GM12878 (cell line): ENCODE measurements around the gene SRGAP1. TPM values are rescaled to one million over a fixed set of nuclear protein-coding genes. Genes with fewer than 3 reads are reported as not detected.

Experiments used
- ATAC-seq: fragments of 200-7000 bp; cut with Tn5 transposase; 3 replicates; pipeline ENCODE4 v1.9.1; 2020; ENCODE audit warnings: mild to moderate bottlenecking, moderate library complexity
- BruUV-seq: library from RNA; stranded (reverse); fragments of 400-500 nt; replicated peaks from 2 replicates; lab custom pipeline; 2021; lab: Mats Ljungman, UMichigan
- CTCF ChIA-PET: fragments of 300-600 bp; sonication (Branson Sonifier 250); formaldehyde crosslinking; extraction: SDS; loops from one replicate; lab custom pipeline; 2021; ENCODE audit warnings: inconsistent platforms; lab: Yijun Ruan, JAX
- POLR2A ChIA-PET: fragments of 350-600 bp; formaldehyde crosslinking; extraction: SDS; loops from one replicate; lab custom pipeline; 2021; ENCODE audit warnings: inconsistent platforms; lab: Charles Lee
- RAD21 ChIA-PET: fragments of 300-600 bp; sonication (Branson Sonifier 250); formaldehyde crosslinking; loops from one replicate; lab custom pipeline; 2023; ENCODE audit warnings: antibody characterized with exemption; ENCODE audit not compliant: unreplicated experiment; lab: Charles Lee
- SMC1A ChIA-PET: fragments of 300-600 bp; sonication (Branson Sonifier 250); formaldehyde crosslinking; loops from one replicate; lab custom pipeline; 2023; ENCODE audit not compliant: unreplicated experiment, uncharacterized antibody; lab: Charles Lee
- DNase-seq: peaks from one replicate; pipeline ENCODE4 v3.0.0-alpha.2; 2011; ENCODE audit warnings: low read depth, low spot score
- FAIRE-seq: peaks from 3 replicates; lab custom pipeline; 2011; peaks lifted over from hg19 to GRCh38; lab: Jason Lieb, UNC
- H2AFZ ChIP-seq: 2 replicates; pipeline ENCODE4 v1.6.0; 2011; ENCODE audit warnings: low read depth, low read length, control low read depth; ENCODE audit not compliant: control insufficient read depth
- H3K27ac ChIP-seq: 2 replicates; pipeline ENCODE4 v1.5.1; 2011; ENCODE audit warnings: control low read depth; ENCODE audit not compliant: control insufficient read depth, insufficient read depth
- H3K27me3 ChIP-seq, 2 experiments: replicated peaks in 1 of 2; 2 replicates each; pipeline versions ENCODE4 v1.6.0 to v1.6.1; 2011; ENCODE audit warnings: low read length in 1 of 2; ENCODE audit not compliant: control insufficient read depth in 2 of 2, insufficient read depth in 2 of 2
- H3K36me3 ChIP-seq, 2 experiments: 2 replicates each; pipeline ENCODE4 v1.5.1; 2011; ENCODE audit warnings: low read length in 1 of 2; ENCODE audit not compliant: control insufficient read depth in 2 of 2, insufficient read depth in 2 of 2
- H3K4me1 ChIP-seq: 2 replicates; pipeline ENCODE4 v1.6.1; 2011; ENCODE audit warnings: mild to moderate bottlenecking, low read length, moderate library complexity, mixed read lengths; ENCODE audit not compliant: control insufficient read depth, insufficient read depth
- H3K4me2 ChIP-seq: 2 replicates; pipeline ENCODE4 v1.6.0; 2011; ENCODE audit warnings: control low read depth; ENCODE audit not compliant: control insufficient read depth, insufficient read depth
- H3K4me3 ChIP-seq: fragments of 200-600 bp; sonication (generic); 2 replicates; pipeline ENCODE4 v1.5.1; 2016
- H3K79me2 ChIP-seq: 2 replicates; pipeline ENCODE4 v1.6.0; 2011; ENCODE audit warnings: low read length; ENCODE audit not compliant: control insufficient read depth, insufficient read depth
- H3K9ac ChIP-seq: 2 replicates; pipeline ENCODE4 v1.8.0; 2011; ENCODE audit warnings: low read length, control low read depth, mixed read lengths; ENCODE audit not compliant: control insufficient read depth, insufficient read depth
- H3K9me3 ChIP-seq: replicated peaks from 3 replicates; pipeline ENCODE4 v1.5.1; 2011; ENCODE audit warnings: mild to moderate bottlenecking, low read length; ENCODE audit not compliant: control insufficient read depth, insufficient read depth
- H4K20me1 ChIP-seq: 2 replicates; pipeline ENCODE4 v1.6.0; 2011; ENCODE audit not compliant: control insufficient read depth, insufficient read depth
- FOS ChIP-seq: IDR thresholded peaks from 3 replicates; pipeline ENCODE4 v1.6.1; 2011; ENCODE audit warnings: borderline replicate concordance; ENCODE audit not compliant: insufficient read length; ENCODE audit errors: extremely low read depth
- HDAC6 ChIP-seq: fragments of 200-600 bp; sonication (generic); IDR thresholded peaks from one replicate; pipeline ENCODE4 v1.8.0; 2017; ENCODE audit warnings: antibody characterized with exemption; ENCODE audit not compliant: unreplicated experiment
- MTA2 ChIP-seq: fragments of 450-650 bp; IDR thresholded peaks from 2 replicates; pipeline ENCODE4 v1.6.1; 2016; ENCODE audit warnings: low read depth, mild to moderate bottlenecking, moderate library complexity
- MXI1 ChIP-seq: fragments of 150-350 bp; IDR thresholded peaks from 2 replicates; pipeline ENCODE4 v1.6.1; 2011; ENCODE audit warnings: low read depth, mild to moderate bottlenecking, inconsistent platforms, low read length, improper control_type of control experiment
- NFYA ChIP-seq: IDR thresholded peaks from 2 replicates; pipeline ENCODE4 v1.6.1; 2011; ENCODE audit warnings: low read depth, mild to moderate bottlenecking, low read length, improper control_type of control experiment, borderline replicate concordance
- PAX8 ChIP-seq: fragments of 450-650 bp; IDR thresholded peaks from 2 replicates; pipeline ENCODE4 v1.6.1; 2017; ENCODE audit warnings: mild to moderate bottlenecking, moderate library complexity
- SUPT20H ChIP-seq: IDR thresholded peaks from 2 replicates; pipeline ENCODE4 v1.6.1; 2011; ENCODE audit warnings: low read depth, mild to moderate bottlenecking, low read length, moderate library complexity, borderline replicate concordance; ENCODE audit not compliant: control insufficient read depth
- YY1 ChIP-seq: IDR thresholded peaks from 2 replicates; pipeline ENCODE4 v1.6.1; 2011; ENCODE audit warnings: low read depth, mild to moderate bottlenecking, low read length
- ZNF384 ChIP-seq: IDR thresholded peaks from 2 replicates; pipeline ENCODE4 v1.6.1; 2012; ENCODE audit warnings: low read depth, mild to moderate bottlenecking, low read length, improper control_type of control experiment, borderline replicate concordance
- WGBS: methylation state at CpG from one replicate; pipeline ENCODE4 v1.1.6; 2016; ENCODE audit warnings: low lambda C conversion rate; ENCODE audit not compliant: insufficient replicate concordance, insufficient coverage; ENCODE audit errors: missing lambda C conversion rate; 5-methylcytosine and 5-hydroxymethylcytosine counted together
- in situ Hi-C: fragments of 300-500 bp; cut with MboI; formaldehyde crosslinking; loops from 9 replicates; pipeline ENCODE4 v1.14.3; 2018; ENCODE audit warnings: mixed read lengths
- intact Hi-C: fragments of 100-400 bp; cut with micrococcal nuclease; formaldehyde crosslinking; loops from one replicate; pipeline ENCODE4 v1.14.2; 2022; ENCODE audit not compliant: unreplicated experiment
- polyA plus RNA-seq, 11 experiments: library from polyadenylated mRNA; depleted of rRNA in 4 of 11; unstranded in 6 of 11; stranded (reverse) in 5 of 11; fragments of >200 nt; fragmentation: Nextera tagmentation in 4 of 11; fragmentation: Illumina TruSeq in 1 of 11; extraction: Ambion mirVana in 4 of 11; extraction: Trizol in 1 of 11; gene quantifications; 1 replicate in 1 of 11; 2 replicates in 10 of 11; pipeline versions ENCODE4 v1.2.1 to v1.2.3, GENCODE V29; 2011 to 2016; ENCODE audit warnings: inconsistent platforms in 2 of 11, missing spikeins in 2 of 11, low read depth in 1 of 11
- total RNA-seq, 4 experiments: library from RNA; depleted of rRNA in 3 of 4; stranded (reverse); fragments of >200 nt in 3 of 4; fragmentation: Illumina TruSeq in 1 of 4; extraction: Trizol in 1 of 4; gene quantifications; 2 replicates each; pipeline versions ENCODE4 v1.2.1 to v1.2.3, GENCODE V29; 2013 to 2021
- TF ChIP-seq, protein P1 (sequence below): IDR thresholded peaks from 2 replicates; pipeline ENCODE4 v1.6.1; 2011; ENCODE audit warnings: borderline replicate concordance, low read depth, mild to moderate bottlenecking, moderate library complexity, mixed read lengths, low read length; ENCODE audit not compliant: insufficient read depth; ENCODE audit errors: extremely low read length
- TF ChIP-seq, protein P2 (sequence below): IDR thresholded peaks from 2 replicates; pipeline ENCODE4 v1.6.1; 2012; ENCODE audit warnings: low read depth, low read length, improper control_type of control experiment
- TF ChIP-seq, protein P3 (sequence below): fragments of 450-650 bp; IDR thresholded peaks from 2 replicates; pipeline ENCODE4 v1.6.1; 2017; ENCODE audit warnings: mild to moderate bottlenecking, moderate library complexity
- TF ChIP-seq, protein P4 (sequence below): fragments of 450-650 bp; IDR thresholded peaks from 2 replicates; pipeline ENCODE4 v1.6.1; 2017; ENCODE audit warnings: mild to moderate bottlenecking, low read depth, inconsistent platforms; ENCODE audit not compliant: poor library complexity, severe bottlenecking
- TF ChIP-seq, protein P5 (sequence below): fragments of 450-650 bp; IDR thresholded peaks from 2 replicates; pipeline ENCODE4 v1.6.1; 2017; ENCODE audit warnings: low read depth, mild to moderate bottlenecking, moderate library complexity

Gene SRGAP1
- total and polyA plus RNA-seq, 10 of the 15 experiments (the other 5 are each of a cell fraction or from before 2014, with no cell fraction given): 0.16 to 0.85 (median 0.46) TPM

DNA sequence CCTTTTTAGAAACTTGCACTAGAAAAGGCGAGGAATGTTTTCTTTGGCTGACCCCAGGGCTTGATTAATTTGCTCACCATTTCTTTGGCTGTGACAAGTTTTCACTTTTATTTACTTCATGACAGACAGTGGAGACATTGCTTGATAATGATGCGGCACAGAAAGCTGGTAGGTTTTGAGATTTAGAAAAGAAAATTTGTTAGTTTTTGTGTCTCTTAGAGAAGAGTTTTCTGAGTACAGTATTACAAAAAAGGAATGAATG lies 18.4 kb downstream of the SRGAP1 start:
- Histone ChIP-seq H4K20me1 (no peaks in the 10 kb centered on the region), H3K4me3 (no peak overlapping the region), H3K79me2 (no peaks in the 10 kb centered on the region), H3K27me3 (no peaks in the 10 kb centered on the region), H3K9ac (no peak overlapping the region), H3K27ac (no peak overlapping the region), H3K4me2 (no peak overlapping the region), H2AFZ (no peak overlapping the region), H3K4me1 (no peaks in the 10 kb centered on the region), H3K9me3 (no peaks in the 10 kb centered on the region), H3K36me3 (no peaks in the 10 kb centered on the region)
- intact Hi-C loops: no loop called here
- FAIRE-seq (no peak), ATAC-seq (no peak), DNase-seq (no peak)
- CTCF ChIA-PET: interaction anchor here (1.0 to 1.7 kb wide), 2 partner anchors 19 to 448 kb away, joined by 3 to 4 read pairs; partner anchors contain the start of gene SRGAP1
- BruUV-seq: no TSS peak
- POLR2A ChIA-PET: no interaction called here
- WGBS: 50% methylated on average over 2 of the region's 2 CpGs
- in situ Hi-C loops: no loop called here
- SMC1A ChIA-PET: no interaction called here
- RAD21 ChIA-PET: no interaction called here
- TF ChIP-seq, protein P1, sequence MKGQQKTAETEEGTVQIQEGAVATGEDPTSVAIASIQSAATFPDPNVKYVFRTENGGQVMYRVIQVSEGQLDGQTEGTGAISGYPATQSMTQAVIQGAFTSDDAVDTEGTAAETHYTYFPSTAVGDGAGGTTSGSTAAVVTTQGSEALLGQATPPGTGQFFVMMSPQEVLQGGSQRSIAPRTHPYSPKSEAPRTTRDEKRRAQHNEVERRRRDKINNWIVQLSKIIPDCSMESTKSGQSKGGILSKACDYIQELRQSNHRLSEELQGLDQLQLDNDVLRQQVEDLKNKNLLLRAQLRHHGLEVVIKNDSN: no peak
- TF ChIP-seq YY1 (no peak), ZNF384 (no peak), SUPT20H (no peak), FOS (no peak), NFYA (no peak), PAX8 (no peak), MTA2 (no peak), MXI1 (no peak), HDAC6 (no peak)
- TF ChIP-seq, protein P2, sequence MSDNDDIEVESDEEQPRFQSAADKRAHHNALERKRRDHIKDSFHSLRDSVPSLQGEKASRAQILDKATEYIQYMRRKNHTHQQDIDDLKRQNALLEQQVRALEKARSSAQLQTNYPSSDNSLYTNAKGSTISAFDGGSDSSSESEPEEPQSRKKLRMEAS: no peak
- TF ChIP-seq, protein P3, sequence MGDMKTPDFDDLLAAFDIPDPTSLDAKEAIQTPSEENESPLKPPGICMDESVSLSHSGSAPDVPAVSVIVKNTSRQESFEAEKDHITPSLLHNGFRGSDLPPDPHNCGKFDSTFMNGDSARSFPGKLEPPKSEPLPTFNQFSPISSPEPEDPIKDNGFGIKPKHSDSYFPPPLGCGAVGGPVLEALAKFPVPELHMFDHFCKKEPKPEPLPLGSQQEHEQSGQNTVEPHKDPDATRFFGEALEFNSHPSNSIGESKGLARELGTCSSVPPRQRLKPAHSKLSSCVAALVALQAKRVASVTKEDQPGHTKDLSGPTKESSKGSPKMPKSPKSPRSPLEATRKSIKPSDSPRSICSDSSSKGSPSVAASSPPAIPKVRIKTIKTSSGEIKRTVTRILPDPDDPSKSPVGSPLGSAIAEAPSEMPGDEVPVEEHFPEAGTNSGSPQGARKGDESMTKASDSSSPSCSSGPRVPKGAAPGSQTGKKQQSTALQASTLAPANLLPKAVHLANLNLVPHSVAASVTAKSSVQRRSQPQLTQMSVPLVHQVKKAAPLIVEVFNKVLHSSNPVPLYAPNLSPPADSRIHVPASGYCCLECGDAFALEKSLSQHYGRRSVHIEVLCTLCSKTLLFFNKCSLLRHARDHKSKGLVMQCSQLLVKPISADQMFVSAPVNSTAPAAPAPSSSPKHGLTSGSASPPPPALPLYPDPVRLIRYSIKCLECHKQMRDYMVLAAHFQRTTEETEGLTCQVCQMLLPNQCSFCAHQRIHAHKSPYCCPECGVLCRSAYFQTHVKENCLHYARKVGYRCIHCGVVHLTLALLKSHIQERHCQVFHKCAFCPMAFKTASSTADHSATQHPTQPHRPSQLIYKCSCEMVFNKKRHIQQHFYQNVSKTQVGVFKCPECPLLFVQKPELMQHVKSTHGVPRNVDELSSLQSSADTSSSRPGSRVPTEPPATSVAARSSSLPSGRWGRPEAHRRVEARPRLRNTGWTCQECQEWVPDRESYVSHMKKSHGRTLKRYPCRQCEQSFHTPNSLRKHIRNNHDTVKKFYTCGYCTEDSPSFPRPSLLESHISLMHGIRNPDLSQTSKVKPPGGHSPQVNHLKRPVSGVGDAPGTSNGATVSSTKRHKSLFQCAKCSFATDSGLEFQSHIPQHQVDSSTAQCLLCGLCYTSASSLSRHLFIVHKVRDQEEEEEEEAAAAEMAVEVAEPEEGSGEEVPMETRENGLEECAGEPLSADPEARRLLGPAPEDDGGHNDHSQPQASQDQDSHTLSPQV: no peak
- TF ChIP-seq, protein P4, sequence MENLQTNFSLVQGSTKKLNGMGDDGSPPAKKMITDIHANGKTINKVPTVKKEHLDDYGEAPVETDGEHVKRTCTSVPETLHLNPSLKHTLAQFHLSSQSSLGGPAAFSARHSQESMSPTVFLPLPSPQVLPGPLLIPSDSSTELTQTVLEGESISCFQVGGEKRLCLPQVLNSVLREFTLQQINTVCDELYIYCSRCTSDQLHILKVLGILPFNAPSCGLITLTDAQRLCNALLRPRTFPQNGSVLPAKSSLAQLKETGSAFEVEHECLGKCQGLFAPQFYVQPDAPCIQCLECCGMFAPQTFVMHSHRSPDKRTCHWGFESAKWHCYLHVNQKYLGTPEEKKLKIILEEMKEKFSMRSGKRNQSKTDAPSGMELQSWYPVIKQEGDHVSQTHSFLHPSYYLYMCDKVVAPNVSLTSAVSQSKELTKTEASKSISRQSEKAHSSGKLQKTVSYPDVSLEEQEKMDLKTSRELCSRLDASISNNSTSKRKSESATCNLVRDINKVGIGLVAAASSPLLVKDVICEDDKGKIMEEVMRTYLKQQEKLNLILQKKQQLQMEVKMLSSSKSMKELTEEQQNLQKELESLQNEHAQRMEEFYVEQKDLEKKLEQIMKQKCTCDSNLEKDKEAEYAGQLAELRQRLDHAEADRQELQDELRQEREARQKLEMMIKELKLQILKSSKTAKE: no peak
- TF ChIP-seq, protein P5, sequence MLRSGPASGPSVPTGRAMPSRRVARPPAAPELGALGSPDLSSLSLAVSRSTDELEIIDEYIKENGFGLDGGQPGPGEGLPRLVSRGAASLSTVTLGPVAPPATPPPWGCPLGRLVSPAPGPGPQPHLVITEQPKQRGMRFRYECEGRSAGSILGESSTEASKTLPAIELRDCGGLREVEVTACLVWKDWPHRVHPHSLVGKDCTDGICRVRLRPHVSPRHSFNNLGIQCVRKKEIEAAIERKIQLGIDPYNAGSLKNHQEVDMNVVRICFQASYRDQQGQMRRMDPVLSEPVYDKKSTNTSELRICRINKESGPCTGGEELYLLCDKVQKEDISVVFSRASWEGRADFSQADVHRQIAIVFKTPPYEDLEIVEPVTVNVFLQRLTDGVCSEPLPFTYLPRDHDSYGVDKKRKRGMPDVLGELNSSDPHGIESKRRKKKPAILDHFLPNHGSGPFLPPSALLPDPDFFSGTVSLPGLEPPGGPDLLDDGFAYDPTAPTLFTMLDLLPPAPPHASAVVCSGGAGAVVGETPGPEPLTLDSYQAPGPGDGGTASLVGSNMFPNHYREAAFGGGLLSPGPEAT: no peak
